Neuron (in vitro differentiated cells): ENCODE data around the gene EEF1AKMT1.

ENCODE experiments used
- H2AFZ ChIP-seq: one replicate; pipeline ENCODE4 v1.6.1; 2013; ENCODE audit warnings: low read depth, mild to moderate bottlenecking, inconsistent platforms, low read length, moderate library complexity
- H3K27me3 ChIP-seq: one replicate; pipeline ENCODE4 v1.6.1; 2013; ENCODE audit warnings: low read length; ENCODE audit not compliant: insufficient read depth
- H3K36me3 ChIP-seq: one replicate; pipeline ENCODE4 v1.6.1; 2013; ENCODE audit warnings: low read length; ENCODE audit not compliant: insufficient read depth
- H3K4me1 ChIP-seq: one replicate; pipeline ENCODE4 v1.6.1; 2013; ENCODE audit warnings: low read length; ENCODE audit not compliant: insufficient read depth
- H3K4me3 ChIP-seq: 2 replicates; pipeline ENCODE4 v1.5.1; 2013; ENCODE audit warnings: mild to moderate bottlenecking, low read length, moderate library complexity
- H3K9me3 ChIP-seq: one replicate; pipeline ENCODE4 v1.6.1; 2013; ENCODE audit warnings: low read length

EEF1AKMT1 gene

GRCh38 chr13:20773194-20774080 lies at the start of gene EEF1AKMT1:
Gene EEF1AKMT1, minus strand, starts transcription at chr13:20773961. Its CDS starts 16,363 bp downstream, at chr13:20757598.
- Histone ChIP-seq H3K4me1 (no peaks in the 10 kb centered on the region), H3K36me3 (peaks cover 5% of the 10 kb centered on the region), H3K27me3 (no peaks in the 10 kb centered on the region), H2AFZ (peak within 1 kb of the TSS; percentile 80), H3K9me3 (peaks cover 2% of the 10 kb centered on the region), H3K4me3 (peak within 1 kb of the TSS; percentile 93)

GRCh38 chr13:20823071-20823470 lies 49.3 kb upstream of the EEF1AKMT1 start:
- no peak overlapping the region for H2AFZ ChIP-seq
- no peaks in the 10 kb centered on the region for H3K9me3 ChIP-seq
- H3K36me3 ChIP-seq: peaks cover 10% of the 10 kb centered on the region
- H3K4me1 ChIP-seq: no peaks in the 10 kb centered on the region
- no peak overlapping the region for H3K4me3 ChIP-seq
- no peaks in the 10 kb centered on the region for H3K27me3 ChIP-seq

- no peaks in the 10 kb centered on the region for H3K9me3 ChIP-seq
- no peak overlapping the region for H3K4me3 ChIP-seq
- peaks cover 10% of the 10 kb centered on the region for H3K36me3 ChIP-seq
- H3K4me1 ChIP-seq: no peaks in the 10 kb centered on the region
- no peak overlapping the region for H2AFZ ChIP-seq
- H3K27me3 ChIP-seq: no peaks in the 10 kb centered on the region
Measured at GRCh38 chr13:20822406-20822805, 48.6 kb upstream of the EEF1AKMT1 start.

GRCh38 chr13:20819715-20820114 lies 46.0 kb upstream of the EEF1AKMT1 start:
- Histone ChIP-seq H3K27me3 (no peaks in the 10 kb centered on the region), H3K9me3 (no peaks in the 10 kb centered on the region), H3K36me3 (peaks cover 14% of the 10 kb centered on the region), H3K4me3 (no peak overlapping the region), H2AFZ (no peak overlapping the region), H3K4me1 (no peaks in the 10 kb centered on the region)

- H3K27me3 ChIP-seq: no peaks in the 10 kb centered on the region
- H3K4me3 ChIP-seq: no peak overlapping the region
- H3K4me1 ChIP-seq: no peaks in the 10 kb centered on the region
- no peak overlapping the region for H2AFZ ChIP-seq
- no peaks in the 10 kb centered on the region for H3K9me3 ChIP-seq
- H3K36me3 ChIP-seq: peaks cover 11% of the 10 kb centered on the region
Measured at GRCh38 chr13:20815464-20815863, 41.7 kb upstream of the EEF1AKMT1 start.

- Histone ChIP-seq H2AFZ (no peak overlapping the region), H3K4me3 (no peak overlapping the region), H3K4me1 (no peaks in the 10 kb centered on the region), H3K9me3 (no peaks in the 10 kb centered on the region), H3K36me3 (peaks cover 17% of the 10 kb centered on the region), H3K27me3 (no peaks in the 10 kb centered on the region)
Measured at GRCh38 chr13:20814224-20814910, 40.6 kb upstream of the EEF1AKMT1 start.

GRCh38 chr13:20812890-20813289 lies 39.1 kb upstream of the EEF1AKMT1 start:
- no peaks in the 10 kb centered on the region for H3K9me3 ChIP-seq
- no peaks in the 10 kb centered on the region for H3K27me3 ChIP-seq
- no peak overlapping the region for H3K4me3 ChIP-seq
- H3K36me3 ChIP-seq: peaks cover 30% of the 10 kb centered on the region
- H3K4me1 ChIP-seq: no peaks in the 10 kb centered on the region
- H2AFZ ChIP-seq: no peak overlapping the region

- H3K36me3 ChIP-seq: peaks cover 38% of the 10 kb centered on the region
Measured at GRCh38 chr13:20810808-20811207, 37.0 kb upstream of the EEF1AKMT1 start.

GRCh38 chr13:20808874-20809273 lies 35.1 kb upstream of the EEF1AKMT1 start:
- Histone ChIP-seq H2AFZ (no peak overlapping the region), H3K27me3 (no peaks in the 10 kb centered on the region), H3K4me3 (no peak overlapping the region), H3K36me3 (peaks cover 36% of the 10 kb centered on the region), H3K4me1 (no peaks in the 10 kb centered on the region), H3K9me3 (no peaks in the 10 kb centered on the region)

More at GRCh38 chr13:20810808-20811207, 37.0 kb upstream of the EEF1AKMT1 start:
- Histone ChIP-seq H2AFZ (no peak overlapping the region), H3K27me3 (no peaks in the 10 kb centered on the region), H3K9me3 (no peaks in the 10 kb centered on the region), H3K4me1 (no peaks in the 10 kb centered on the region), H3K4me3 (no peak overlapping the region)

GRCh38 chr13:20803180-20803965 lies 29.6 kb upstream of the EEF1AKMT1 start:
- H2AFZ ChIP-seq: no peak overlapping the region
- no peak overlapping the region for H3K4me3 ChIP-seq
- H3K4me1 ChIP-seq: no peaks in the 10 kb centered on the region
- H3K36me3 ChIP-seq: peaks cover 23% of the 10 kb centered on the region
- no peaks in the 10 kb centered on the region for H3K9me3 ChIP-seq
- H3K27me3 ChIP-seq: no peaks in the 10 kb centered on the region

GRCh38 chr13:20801707-20802106 lies 27.9 kb upstream of the EEF1AKMT1 start:
- H3K27me3 ChIP-seq: no peaks in the 10 kb centered on the region
- H3K4me1 ChIP-seq: no peaks in the 10 kb centered on the region
- no peak overlapping the region for H2AFZ ChIP-seq
- H3K9me3 ChIP-seq: no peaks in the 10 kb centered on the region
- H3K4me3 ChIP-seq: no peak overlapping the region
- peaks cover 21% of the 10 kb centered on the region for H3K36me3 ChIP-seq

- Histone ChIP-seq H3K27me3 (no peaks in the 10 kb centered on the region), H3K36me3 (peaks cover 30% of the 10 kb centered on the region), H2AFZ (no peak overlapping the region), H3K4me1 (no peaks in the 10 kb centered on the region), H3K9me3 (no peaks in the 10 kb centered on the region), H3K4me3 (no peak overlapping the region)
Measured at GRCh38 chr13:20799726-20800416, 26.1 kb upstream of the EEF1AKMT1 start.
